IMR-90 (cell line): ENCODE data around the gene THRB. TPM values are rescaled to one million over a fixed set of nuclear protein-coding genes. Genes with fewer than 3 reads are reported as not detected.

Experiments
- ATAC-seq: fragments of 200-7000 bp; cut with Tn5 transposase; 2 replicates; pipeline ENCODE4 v1.9.1; 2020; ENCODE audit warnings: low read depth, mild to moderate bottlenecking, moderate library complexity
- BruUV-seq: library from RNA; stranded (reverse); fragments of 400-500 nt; replicated peaks from 2 replicates; lab custom pipeline; 2021; lab: Mats Ljungman, UMichigan
- CTCF ChIA-PET: fragments of 300-600 bp; formaldehyde crosslinking; extraction: SDS; loops from one replicate; lab custom pipeline; 2021; ENCODE audit warnings: antibody characterized with exemption; lab: Yijun Ruan, JAX
- POLR2A ChIA-PET: fragments of 300-600 bp; sonication (Branson Sonifier 250); formaldehyde crosslinking; loops from one replicate; lab custom pipeline; 2022; ENCODE audit warnings: antibody characterized with exemption; ENCODE audit not compliant: unreplicated experiment; lab: Charles Lee
- DNase-seq: peaks from one replicate; pipeline ENCODE4 v3.0.0; 2013
- H2AFZ ChIP-seq: replicated peaks from 2 replicates; pipeline ENCODE3; 2013; ENCODE audit warnings: low read length, mild to moderate bottlenecking; ENCODE audit not compliant: poor library complexity
- H2AK5ac ChIP-seq: 2 replicates; pipeline ENCODE4 v1.6.1; 2013; ENCODE audit warnings: low read depth, low read length, inconsistent platforms
- H2AK9ac ChIP-seq: replicated peaks from 2 replicates; pipeline ENCODE3; 2013; ENCODE audit warnings: mild to moderate bottlenecking, low read depth, low read length, moderate library complexity; ENCODE audit not compliant: poor library complexity
- H2BK120ac ChIP-seq: 2 replicates; pipeline ENCODE4 v1.6.1; 2013; ENCODE audit warnings: low read depth, low read length, inconsistent platforms
- H2BK15ac ChIP-seq: 3 replicates; pipeline ENCODE4 v1.6.1; 2013; ENCODE audit warnings: low read depth, low read length, inconsistent platforms
- H2BK20ac ChIP-seq: 2 replicates; pipeline ENCODE4 v1.6.1; 2013; ENCODE audit warnings: low read depth, mild to moderate bottlenecking, inconsistent platforms, low read length, moderate library complexity
- H2BK5ac ChIP-seq: 2 replicates; pipeline ENCODE4 v1.6.1; 2013; ENCODE audit warnings: mild to moderate bottlenecking, low read depth, low read length, inconsistent platforms; ENCODE audit not compliant: poor library complexity, severe bottlenecking
- H3K14ac ChIP-seq: replicated peaks from 2 replicates; pipeline ENCODE4 v1.6.1; 2013; ENCODE audit warnings: low read depth, low read length, inconsistent platforms
- H3K18ac ChIP-seq: 2 replicates; pipeline ENCODE4 v1.6.1; 2013; ENCODE audit warnings: low read depth, low read length, control low read depth
- H3K23ac ChIP-seq: 2 replicates; pipeline ENCODE4 v1.6.1; 2013; ENCODE audit warnings: low read depth, low read length, inconsistent platforms
- H3K27ac ChIP-seq: 2 replicates; pipeline ENCODE4 v1.5.1; 2013; ENCODE audit warnings: mild to moderate bottlenecking, control low read depth, low read length; ENCODE audit not compliant: insufficient read depth
- H3K27me3 ChIP-seq: 2 replicates; pipeline ENCODE4 v1.6.1; 2013; ENCODE audit warnings: low read length; ENCODE audit not compliant: control insufficient read depth, insufficient read depth
- H3K36me3 ChIP-seq: 2 replicates; pipeline ENCODE4 v1.6.1; 2013; ENCODE audit warnings: low read length, mixed read lengths; ENCODE audit not compliant: control insufficient read depth, insufficient read depth
- H3K4ac ChIP-seq: 2 replicates; pipeline ENCODE4 v1.6.1; 2013; ENCODE audit warnings: low read depth, low read length, inconsistent platforms
- H3K4me1 ChIP-seq: 2 replicates; pipeline ENCODE4 v1.6.1; 2013; ENCODE audit warnings: low read length, mixed read lengths; ENCODE audit not compliant: control insufficient read depth, insufficient read depth
- H3K4me2 ChIP-seq: 2 replicates; pipeline ENCODE4 v1.6.1; 2013; ENCODE audit warnings: low read depth, mild to moderate bottlenecking, control low read depth, low read length, moderate library complexity
- H3K4me3 ChIP-seq: 2 replicates; pipeline ENCODE4 v1.5.1; 2013; ENCODE audit warnings: low read depth, mild to moderate bottlenecking, control low read depth, low read length, moderate library complexity; ENCODE audit not compliant: insufficient read depth
- H3K56ac ChIP-seq: 2 replicates; pipeline ENCODE4 v1.6.1; 2013; ENCODE audit warnings: low read length, inconsistent platforms; ENCODE audit not compliant: insufficient read depth; ENCODE audit errors: extremely low read depth
- H3K79me1 ChIP-seq, 2 experiments: 2 replicates each; pipeline ENCODE4 v1.6.1; 2013; ENCODE audit warnings: low read length in 2 of 2, inconsistent platforms in 1 of 2, low read depth in 1 of 2
- H3K9ac ChIP-seq: 2 replicates; pipeline ENCODE4 v1.6.1; 2013; ENCODE audit warnings: low read depth, low read length, control low read depth
- H3K9me1 ChIP-seq: 2 replicates; pipeline ENCODE4 v1.6.1; 2013; ENCODE audit warnings: low read length, inconsistent platforms; ENCODE audit not compliant: insufficient read depth
- H3K9me3 ChIP-seq: 2 replicates; pipeline ENCODE4 v1.6.1; 2013; ENCODE audit warnings: low read length; ENCODE audit not compliant: control insufficient read depth, insufficient read depth
- H4K20me1 ChIP-seq: 2 replicates; pipeline ENCODE4 v1.6.1; 2013; ENCODE audit warnings: low read length, inconsistent platforms; ENCODE audit not compliant: insufficient read depth
- H4K5ac ChIP-seq: 2 replicates; pipeline ENCODE4 v1.6.1; 2013; ENCODE audit warnings: mild to moderate bottlenecking, low read depth, low read length, control low read depth
- H4K8ac ChIP-seq, 2 experiments: 2 replicates each; pipeline ENCODE4 v1.6.1; 2013; ENCODE audit warnings: low read depth in 2 of 2, low read length in 2 of 2, control low read depth in 1 of 2, inconsistent platforms in 1 of 2
- H4K91ac ChIP-seq: 2 replicates; pipeline ENCODE4 v1.6.1; 2013; ENCODE audit warnings: low read depth, low read length, inconsistent platforms; ENCODE audit not compliant: insufficient read depth
- CEBPB ChIP-seq: IDR thresholded peaks from 2 replicates; pipeline ENCODE4 v1.6.1; 2012; ENCODE audit warnings: low read depth, low read length, improper control_type of control experiment
- WGBS, 2 experiments: methylation state at CpG; one replicate each; pipeline versions ENCODE4 v1.1.5 to v1.1.7; 2013; ENCODE audit warnings: missing lambda C conversion rate in 2 of 2; ENCODE audit not compliant: insufficient read length in 1 of 2; ENCODE audit errors: extremely low coverage in 2 of 2; 5-methylcytosine and 5-hydroxymethylcytosine counted together
- dilution Hi-C: fragments of 300-500 bp; cut with HindIII; formaldehyde crosslinking; loops from one replicate; pipeline ENCODE4 v1.14.3; 2018; ENCODE audit warnings: low sequenced_read_pairs; ENCODE audit not compliant: unreplicated experiment
- in situ Hi-C: fragments of 300-500 bp; cut with MboI; formaldehyde crosslinking; loops from 3 replicates; pipeline ENCODE4 v1.14.3; 2019; ENCODE audit warnings: low sequenced_read_pairs, inconsistent platforms, mixed read lengths
- intact Hi-C: fragments of 100-400 bp; cut with micrococcal nuclease; formaldehyde crosslinking; loops from 2 replicates; pipeline ENCODE4 v1.10.0; 2022
- polyA plus RNA-seq, 3 experiments: library from polyadenylated mRNA; depleted of rRNA; stranded (reverse); fragments of >200 nt; gene quantifications; 2 replicates each; pipeline ENCODE4 v1.2.3, GENCODE V29; 2012; ENCODE audit warnings: low replicate concordance in 1 of 3
- total RNA-seq: library from RNA; depleted of rRNA; stranded (reverse); fragments of >200 nt; gene quantifications from 2 replicates; pipeline ENCODE4 v1.2.3, GENCODE V29; 2012

THRB gene
- total and polyA plus RNA-seq, 2 of the 4 experiments (the other 2 are of a cell fraction): under 0.01 TPM; not detected in 1

GRCh38 chr3:24156466-24156865, 338.2 kb downstream of the THRB start:
- no peak overlapping the region for H3K9ac ChIP-seq
- no CpG with 5 or more reads among the region's 2 CpGs for WGBS, 2 experiments
- H2AK9ac ChIP-seq: no peak overlapping the region
- H2BK20ac ChIP-seq: no peak overlapping the region
- no peak for ATAC-seq
- ChIA-PET POLR2A (no interaction called here), CTCF (no interaction called here)
- H4K91ac ChIP-seq: no peak overlapping the region
- no peaks in the 10 kb centered on the region for H4K20me1 ChIP-seq
- H3K79me1 ChIP-seq: no peaks in the 10 kb centered on the region
- BruUV-seq: no TSS peak
- TF ChIP-seq CEBPB: no peak
- H3K18ac ChIP-seq: no peak overlapping the region
- no peak overlapping the region for H4K5ac ChIP-seq
- H2BK5ac ChIP-seq: no peak overlapping the region
- no peak overlapping the region for H3K23ac ChIP-seq
- intact Hi-C loops (no loop called here), dilution Hi-C loops (no loop called here), in situ Hi-C loops (no loop called here)
- H3K4me2 ChIP-seq: no peak overlapping the region
- no peak overlapping the region for H3K27ac ChIP-seq
- no peak overlapping the region for H3K56ac ChIP-seq
- H2AFZ ChIP-seq: peak overlapping the region; percentile 61
- H3K14ac ChIP-seq: no peak overlapping the region
- no peaks in the 10 kb centered on the region for H3K27me3 ChIP-seq
- no peaks in the 10 kb centered on the region for H3K36me3 ChIP-seq
- no peak overlapping the region for H3K4ac ChIP-seq
- H3K9me1 ChIP-seq: no peaks in the 10 kb centered on the region
- no peak overlapping the region for H2BK120ac ChIP-seq
- H3K4me1 ChIP-seq: peaks cover 6% of the 10 kb centered on the region
- DNase-seq: peak; percentile 41
- no peaks in the 10 kb centered on the region for H3K9me3 ChIP-seq
- no peak overlapping the region for H2BK15ac ChIP-seq
- no peak overlapping the region for H2AK5ac ChIP-seq
- H4K8ac ChIP-seq: no peak overlapping the region
- H3K4me3 ChIP-seq: no peak overlapping the region
